HG02759 (cell line): Measurements from ENCODE around the gene RERE.
"Not testable (repeated sequence)": the region's sequence is repeated elsewhere in the genome, so short reads cannot be mapped to it uniquely, and the experiment has no call there.

Experiments
- ATAC-seq: cut with Tn5 transposase; IDR thresholded peaks from one replicate; pipeline ENCODE4 v1.9.1; 2021; ENCODE audit warnings: mild to moderate bottlenecking, moderate library complexity; ENCODE audit not compliant: unreplicated experiment

RERE gene

DNA sequence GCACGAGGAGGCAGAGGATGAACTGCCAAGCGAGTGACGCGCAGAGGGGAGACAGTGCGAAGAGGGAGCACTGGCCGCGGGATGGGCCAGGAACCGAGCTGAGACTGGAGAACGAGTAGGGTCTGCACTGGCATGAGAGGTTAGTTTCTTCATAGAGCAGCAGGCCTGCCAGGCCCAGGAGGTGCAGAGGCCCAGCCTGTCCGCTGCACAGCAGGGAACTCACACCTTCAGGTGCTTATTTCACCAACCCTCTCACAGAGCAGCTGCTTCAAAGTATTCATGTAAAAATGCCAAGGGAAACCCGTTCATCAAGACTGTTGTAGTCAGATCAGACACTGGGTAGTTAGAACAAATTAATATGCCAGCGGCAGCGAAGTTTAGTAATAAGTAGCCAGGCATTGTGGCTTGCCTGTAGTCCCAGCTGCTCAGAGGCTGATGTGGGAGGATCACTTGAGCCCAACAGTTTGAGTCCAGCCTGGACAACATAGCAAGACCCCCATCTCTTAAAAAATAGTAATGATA is 355.0 kb downstream of the RERE start:
- no peak for ATAC-seq

DNA sequence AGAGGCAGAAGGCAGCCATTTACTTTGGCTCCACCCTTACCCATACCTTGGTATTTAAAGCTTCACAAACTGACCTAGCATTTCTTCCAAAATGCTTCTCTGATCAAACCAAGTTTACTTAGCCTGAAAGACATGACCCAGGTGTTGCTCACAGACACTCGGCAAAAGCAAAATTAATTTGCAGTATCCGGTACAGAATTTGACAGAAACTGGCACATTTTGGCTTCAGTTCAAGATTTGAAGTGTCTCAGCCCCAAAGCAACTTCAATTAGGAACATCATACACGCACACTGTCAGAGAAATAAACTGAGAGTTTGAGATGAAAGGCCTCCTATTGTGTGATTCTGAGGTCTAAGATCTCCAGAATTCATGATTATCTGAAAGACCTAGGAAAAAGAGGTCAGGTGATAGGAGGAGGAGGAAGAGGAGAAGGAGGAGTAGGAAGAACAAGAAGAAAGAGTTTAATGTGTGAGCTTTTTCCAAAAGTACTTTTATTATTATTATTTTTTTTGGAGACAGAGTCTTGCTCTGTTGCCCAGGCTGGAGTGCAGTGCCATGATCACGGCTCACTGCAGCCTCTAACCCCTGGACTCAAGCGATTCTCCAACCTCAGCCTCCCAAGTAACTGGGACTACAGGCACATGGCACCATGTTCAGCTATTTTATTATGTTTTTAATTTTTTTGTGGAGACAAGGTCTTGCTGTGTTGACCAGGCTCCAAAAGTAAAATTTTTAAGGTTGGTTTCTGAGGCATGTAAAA is 355.9 kb downstream of the RERE start:
- ATAC-seq: no peak

DNA sequence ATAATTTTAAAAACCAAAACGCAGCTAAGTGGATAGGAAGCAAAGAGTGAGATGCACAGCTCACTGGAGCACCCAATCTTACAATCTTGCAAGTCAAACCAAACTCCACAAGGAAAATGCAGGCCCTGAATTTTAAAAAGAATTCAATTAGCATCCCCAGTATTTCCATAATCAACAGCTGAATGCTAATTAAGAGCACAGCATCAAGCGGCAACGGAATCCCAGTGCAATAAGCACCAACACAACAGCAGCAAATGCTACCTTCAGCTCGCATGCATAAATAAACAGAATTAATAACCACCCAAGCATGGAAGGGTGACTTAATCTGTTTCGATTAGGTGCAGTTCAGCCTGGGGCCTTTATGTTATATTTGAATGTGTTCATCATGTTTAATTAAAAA is 356.7 kb downstream of the RERE start:
- ATAC-seq: no peak

DNA sequence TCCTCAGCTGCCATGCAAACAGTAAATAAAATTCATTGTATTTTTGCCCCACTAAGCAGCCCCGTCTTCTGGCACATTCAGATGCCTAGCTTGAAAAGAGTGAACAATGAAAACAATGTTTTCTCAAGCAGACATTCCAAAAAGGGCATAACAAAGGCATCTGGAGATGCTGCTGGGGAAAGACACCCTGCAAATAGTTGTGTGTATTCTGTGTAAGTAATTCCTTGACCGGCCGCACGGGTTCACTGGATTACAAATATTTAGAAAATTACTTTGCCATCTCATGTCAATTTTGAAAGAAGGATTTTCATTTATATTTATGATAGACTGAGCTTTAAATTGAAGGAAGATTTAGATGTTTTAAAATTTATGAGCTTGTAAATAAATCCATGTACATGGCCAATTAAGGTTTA is 357.3 kb downstream of the RERE start:
- ATAC-seq: no peak

DNA sequence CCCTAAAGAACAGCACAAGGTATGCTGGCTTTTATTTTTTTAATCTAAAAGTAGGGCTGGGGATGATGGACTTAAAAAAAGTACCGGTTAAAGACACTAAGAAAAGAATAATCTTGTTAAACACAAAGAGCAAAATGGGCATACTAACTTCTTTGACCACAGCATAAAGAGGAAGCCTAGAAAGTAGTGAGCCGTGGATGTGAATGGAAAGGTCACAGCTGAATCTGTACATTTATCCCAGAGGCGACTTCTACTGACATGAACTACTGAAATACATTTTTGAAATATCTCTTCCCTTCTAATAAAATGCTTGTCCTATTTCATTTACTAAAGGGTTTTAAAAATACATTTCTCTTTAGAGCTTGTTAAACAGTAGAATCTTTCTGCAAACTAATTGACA is 358.8 kb downstream of the RERE start:
- ATAC-seq: no peak

DNA sequence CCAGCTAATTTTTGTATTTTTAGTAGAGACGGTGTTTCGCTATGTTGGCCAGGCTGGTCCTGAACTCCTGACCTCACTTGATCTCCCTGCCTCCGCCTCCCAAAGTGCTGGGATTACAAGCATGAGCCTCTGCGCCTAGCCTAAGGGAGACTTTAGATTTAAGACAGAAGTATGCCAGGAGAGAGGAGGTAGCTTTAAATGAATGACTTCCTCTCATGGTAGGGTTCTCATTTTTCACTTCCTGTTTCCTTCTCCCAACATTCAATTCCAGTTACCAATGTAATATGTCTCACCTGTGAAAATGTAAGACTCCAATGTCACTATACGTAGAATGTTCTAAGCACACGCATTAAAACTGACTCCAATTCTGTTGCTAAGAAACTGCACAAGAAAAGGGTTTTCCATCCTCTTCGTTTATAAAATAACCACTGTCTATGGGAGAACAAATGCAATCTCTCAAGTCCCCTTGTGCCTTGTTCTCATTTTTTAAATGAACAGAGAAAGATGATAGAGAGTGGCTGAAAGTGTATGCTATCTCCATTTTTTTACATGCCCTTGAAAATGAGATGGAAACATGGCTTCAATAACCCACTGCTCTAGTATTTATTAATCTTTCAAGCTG is 359.6 kb downstream of the RERE start:
- no peak for ATAC-seq

DNA sequence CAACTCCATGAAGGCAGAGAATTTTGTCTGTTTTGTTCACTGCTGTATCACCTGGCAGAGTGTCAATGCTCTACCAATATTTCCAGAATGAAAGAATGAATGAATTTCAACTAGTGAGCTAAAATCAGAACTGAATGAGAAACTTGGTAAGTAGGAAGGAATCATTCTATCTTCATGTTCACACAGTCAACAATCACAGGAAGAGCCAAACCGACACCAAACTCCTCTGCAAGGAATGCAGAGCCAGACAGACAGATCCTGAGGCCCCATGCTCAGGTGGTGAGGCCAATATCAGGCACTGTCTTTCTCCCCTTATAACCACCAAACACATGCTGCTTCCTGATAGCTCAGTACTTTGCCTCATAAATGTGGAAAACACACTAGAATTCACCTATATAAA is 360.4 kb downstream of the RERE start:
- ATAC-seq: no peak

DNA sequence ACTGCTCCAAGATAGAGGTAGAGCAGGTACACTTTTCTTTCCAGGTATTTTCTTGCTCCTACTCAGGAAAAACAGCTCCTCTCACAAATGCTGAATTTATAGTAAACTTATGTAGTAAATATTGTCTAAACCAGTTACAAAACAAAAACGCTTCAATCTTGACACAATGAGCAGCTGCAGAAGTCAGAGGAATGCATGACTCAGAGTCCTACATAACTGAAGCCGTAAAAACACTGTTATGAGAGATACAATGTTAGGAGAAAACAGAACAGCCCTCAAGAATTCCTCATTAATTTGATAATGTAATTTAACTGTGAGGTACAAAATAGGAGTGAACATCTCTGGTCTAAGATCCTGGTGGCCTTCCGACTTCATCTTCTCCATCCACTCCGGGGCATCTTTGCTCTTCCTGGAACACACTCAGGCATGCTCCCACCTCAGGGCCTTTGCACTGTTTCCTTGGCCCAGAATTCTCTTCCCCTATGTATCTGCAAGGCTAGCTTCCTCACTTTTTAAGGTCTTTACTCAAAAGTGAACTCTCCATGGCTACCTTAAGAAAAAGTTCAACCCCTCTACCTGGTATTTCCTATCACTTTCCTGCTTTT is 361.0 kb downstream of the RERE start:
- ATAC-seq: no peak

DNA sequence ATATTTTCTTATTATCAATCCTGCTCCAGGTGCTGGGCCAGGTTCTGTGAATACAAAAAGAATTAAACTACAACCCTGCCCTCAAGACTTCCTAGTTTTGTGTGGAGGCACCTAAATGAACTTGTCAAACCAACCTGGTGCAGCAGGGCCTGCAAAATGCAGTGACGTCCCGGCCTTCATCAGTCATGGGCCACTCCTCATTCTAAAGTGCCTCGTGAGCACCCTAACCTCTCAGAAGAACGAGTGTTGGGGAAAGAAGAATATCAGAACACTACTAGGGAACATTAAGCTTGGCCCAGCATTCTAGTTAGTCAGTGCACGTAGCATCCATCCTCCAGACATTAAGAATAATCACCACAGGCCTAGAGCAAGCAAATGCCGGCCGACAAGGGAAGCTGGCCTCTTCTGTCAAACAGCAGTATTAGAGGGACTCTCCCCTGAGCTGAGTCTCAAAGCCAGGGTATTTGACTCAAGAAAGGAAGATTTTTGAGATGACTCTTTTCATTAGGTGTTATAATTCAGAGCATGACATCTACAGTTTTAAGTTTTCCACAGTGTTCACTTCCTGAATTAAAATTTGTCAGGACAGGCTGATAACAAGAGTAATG is 361.6 kb downstream of the RERE start:
- no peak for ATAC-seq

DNA sequence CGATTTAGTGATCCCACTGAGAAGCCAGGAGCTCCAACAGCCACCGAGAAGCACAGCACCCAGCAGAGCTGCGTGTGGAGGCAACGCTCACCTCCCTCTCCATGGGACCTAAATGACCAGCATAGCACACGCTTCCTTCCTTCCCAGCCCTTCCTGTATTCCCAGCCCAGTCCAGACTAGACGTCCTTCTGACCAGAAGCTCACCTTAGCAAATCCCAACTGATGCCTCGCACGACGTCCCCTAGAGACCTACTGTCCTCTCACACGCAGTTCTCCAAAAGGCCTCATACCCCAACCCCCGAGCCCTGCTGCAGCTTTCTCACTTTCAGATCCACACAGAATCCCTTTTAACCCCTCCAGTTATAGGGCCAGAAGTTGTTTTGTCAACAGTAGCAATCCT is 367.1 kb downstream of the RERE start:
- ATAC-seq: no peak

DNA sequence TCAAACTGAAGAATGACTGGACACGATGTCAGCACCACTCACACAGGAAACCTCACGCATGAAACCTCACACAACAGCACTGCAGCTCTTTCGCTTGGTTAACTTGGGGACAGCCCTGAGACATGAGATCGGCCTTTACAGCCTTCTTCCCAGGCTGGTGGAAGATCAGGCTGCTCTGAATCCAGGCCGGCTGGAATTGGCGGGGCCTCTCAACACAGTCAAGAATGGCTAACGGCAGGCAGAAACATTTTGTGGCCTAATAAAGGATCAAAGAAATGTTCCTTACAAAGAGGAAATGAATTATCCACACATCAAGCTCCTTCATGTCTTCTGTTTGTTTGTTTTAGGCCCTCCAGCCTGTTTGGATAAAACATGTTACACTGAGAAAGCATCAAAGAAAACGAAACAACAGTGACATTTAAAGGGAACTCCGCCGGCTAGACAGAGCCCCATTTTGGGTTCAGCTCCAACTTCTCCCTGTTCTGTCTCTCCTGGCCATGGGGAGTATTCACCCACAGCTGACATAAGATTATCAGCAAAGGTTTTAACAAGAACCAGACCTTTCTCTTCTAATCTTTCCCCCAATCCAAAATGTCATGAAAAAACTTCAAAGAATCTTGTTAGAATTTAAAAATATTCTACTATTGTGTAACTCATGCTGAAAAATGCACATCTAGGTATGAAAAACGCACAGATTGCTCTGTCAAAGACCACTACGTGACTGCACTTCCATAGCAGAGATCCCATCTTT is 368.4 kb downstream of the RERE start:
- ATAC-seq: no peak

DNA sequence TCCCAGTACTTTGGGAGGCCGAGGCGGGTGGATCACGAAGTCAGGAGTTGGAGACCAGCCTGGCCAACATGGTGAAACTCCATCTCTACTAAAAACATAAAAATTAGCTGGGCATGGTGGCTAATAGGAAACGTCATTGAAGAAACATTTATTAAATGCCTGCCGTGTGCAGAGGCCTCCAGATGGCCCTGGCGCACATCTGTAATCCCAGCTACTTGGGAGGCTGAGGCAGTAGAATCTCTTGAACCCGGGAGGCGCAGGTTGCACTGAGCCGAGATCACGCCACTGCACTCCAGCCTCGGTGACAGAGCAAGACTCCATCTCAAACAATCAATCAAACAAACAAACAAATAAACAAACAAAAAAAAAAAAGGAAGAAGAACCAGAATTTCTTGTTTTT is 368.9 kb downstream of the RERE start:
- ATAC-seq: not testable (repeated sequence)

DNA sequence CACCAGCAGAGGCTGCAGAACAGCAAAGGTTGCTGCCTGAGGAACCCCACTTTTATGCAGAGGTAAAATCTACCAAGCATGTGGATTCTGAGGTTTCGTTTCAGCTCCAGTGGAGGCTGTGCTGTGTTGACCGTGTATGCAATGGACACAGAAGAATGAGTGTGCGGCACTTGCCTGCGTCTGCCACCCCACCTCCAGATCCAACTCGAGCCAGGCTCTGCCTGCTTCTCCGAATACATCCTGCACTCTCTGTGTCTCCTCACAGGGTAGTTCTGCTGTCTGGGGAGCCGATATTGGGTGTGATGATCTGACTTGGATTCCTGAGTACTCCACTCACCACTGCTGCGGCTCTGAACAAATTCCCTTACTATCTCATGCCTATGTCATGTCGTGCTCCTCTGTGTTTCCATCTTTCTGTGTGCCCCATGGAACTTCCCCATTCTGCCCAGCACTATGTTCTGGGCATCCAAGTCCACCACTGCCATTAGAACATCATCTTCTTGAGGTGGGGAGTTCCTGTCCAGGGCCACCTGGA is 369.8 kb downstream of the RERE start:
- ATAC-seq: no peak

DNA sequence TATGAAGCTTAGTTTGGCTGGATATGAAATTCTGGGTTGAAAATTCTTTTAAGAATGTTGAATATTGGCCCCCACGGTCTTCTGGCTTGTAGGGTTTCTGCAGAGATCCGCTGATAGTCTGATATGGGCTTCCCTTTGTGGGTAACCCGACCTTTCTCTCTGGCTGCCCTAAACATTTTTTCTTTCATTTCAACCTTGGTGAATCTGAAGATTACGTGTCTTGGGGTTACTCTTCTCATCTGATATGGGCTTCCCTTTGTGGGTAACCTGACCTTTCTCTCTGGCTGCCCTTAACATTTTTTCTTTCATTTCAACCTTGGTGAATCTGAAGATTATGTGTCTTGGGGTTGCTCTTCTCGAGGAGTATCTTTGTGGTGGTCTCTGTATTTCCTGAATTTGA is 371.3 kb downstream of the RERE start:
- not testable (repeated sequence) for ATAC-seq

DNA sequence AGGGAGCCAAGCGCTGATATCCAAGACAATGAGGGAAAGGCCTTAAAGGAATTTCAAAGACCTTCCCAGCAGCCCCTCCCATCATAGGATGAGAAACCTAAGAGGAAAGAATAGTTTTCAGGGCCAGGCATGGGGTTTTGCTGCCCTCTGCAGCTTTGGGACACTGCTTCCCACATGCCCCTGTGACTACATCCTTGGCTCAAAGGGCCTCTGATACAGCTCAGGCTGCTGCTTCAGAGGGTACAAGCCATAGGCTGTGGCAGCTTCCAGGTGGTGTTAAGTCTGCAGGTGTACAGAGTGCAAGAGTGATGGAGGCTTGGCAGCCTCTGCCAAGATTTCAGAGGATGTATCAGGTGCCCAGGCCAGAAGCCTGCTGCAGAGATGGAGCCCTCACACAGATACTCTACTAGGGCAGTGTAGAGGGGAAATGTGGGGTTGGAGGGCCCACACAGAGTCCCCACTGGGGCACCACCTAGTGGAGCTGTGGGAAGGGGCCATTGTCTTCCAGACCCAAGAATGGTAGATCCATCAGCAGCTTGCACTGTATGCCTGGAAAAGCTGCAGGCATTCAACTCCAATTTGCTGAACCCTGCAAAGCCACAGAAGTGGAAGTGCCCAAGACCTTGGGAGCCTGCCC is 373.8 kb downstream of the RERE start:
- ATAC-seq: no peak

DNA sequence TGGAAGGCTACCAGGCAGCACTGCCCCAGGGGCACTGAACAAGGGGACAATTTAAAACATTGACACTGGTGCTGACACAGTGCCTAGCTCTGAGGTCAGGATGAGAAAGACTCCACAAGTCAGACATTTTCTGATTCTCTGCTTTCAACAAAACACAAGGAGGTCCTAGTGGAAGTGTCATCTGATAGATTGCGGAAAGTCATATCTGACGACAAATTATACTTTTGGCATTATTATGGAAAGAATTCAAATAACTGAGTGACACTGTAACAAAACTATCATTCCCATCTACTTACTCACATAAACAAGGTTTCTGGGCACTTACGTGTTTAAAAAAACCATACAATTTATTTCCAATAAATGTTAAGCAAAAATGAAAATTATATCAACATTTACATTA is 376.0 kb downstream of the RERE start:
- ATAC-seq: no peak

DNA sequence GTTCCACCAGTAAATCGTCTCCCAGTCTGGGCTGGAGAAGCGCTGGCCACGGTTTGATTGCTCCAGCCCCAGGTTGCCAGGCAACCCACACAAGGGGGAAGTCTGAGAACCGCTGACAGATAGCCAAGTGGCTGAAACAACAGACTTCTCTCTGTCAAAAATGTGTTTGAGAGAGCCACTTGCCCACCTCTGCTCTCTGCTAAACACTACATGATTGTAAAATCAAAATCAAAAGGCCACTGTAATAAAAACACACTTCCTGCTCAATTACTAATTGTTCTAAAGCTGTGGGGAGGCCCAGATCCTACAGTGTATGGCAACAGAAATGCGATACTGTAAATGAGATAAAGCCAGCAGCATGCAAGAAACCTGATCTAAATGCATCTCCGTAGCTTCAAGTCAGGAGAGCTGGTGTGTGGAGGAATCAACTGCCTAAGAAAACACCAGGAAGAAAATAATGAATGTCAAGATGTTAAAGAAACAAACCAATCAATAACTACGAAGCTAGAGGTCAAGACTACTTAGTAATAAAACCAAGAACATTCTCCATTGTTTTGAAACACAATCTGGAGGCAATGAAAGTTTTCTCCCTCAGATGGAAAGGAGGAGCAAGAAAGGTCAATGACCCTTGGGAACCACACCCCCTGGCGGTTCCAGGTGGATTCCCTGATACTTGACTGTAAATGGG is 378.3 kb downstream of the RERE start:
- ATAC-seq: peak; percentile 65

DNA sequence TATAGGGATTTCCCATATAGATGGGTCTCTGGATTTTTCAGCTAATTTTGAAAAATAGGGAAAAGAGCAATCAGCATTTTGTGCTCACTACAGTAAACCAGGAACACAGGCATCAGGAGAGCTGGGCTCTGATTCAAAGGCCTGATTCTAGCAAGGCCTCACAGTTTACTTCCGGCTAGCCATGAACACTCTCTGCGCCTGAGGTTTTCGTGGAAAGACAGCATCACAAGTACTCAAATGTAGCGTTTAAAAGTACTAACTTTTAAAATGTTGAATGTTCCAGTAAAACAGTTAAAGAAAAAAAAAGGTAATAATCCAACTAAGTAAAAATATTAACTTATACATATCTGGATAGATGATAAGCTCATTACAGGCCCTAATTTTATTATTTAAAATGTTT is 379.0 kb downstream of the RERE start:
- ATAC-seq: no peak

DNA sequence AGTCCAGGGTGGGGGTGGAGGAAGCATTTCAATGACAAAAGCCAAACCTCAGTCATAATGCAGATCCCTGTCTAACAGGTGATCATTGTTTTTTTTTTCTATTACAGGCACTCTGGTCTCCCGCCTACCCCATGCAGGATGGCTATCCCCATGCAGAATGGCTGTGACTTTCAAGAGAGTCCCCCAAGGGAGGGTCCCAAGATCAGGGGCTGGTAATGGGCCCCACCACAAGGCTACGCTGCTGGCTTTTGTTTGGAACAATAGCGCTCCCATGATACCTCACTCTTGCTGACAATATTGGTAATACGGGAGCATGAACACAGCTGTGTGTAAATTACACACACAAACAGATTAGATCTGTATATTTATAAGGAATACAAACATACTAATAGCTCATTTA is 380.1 kb downstream of the RERE start:
- no peak for ATAC-seq
